NCI-H146 treated with DMSO at 0.1 percent for 48 hours (cell line): ENCODE measurements around the gene ICAM2.

Experiments
- DNase-seq: peaks from one replicate; lab custom pipeline; 2025; ENCODE audit not compliant: unreplicated experiment; lab: John Stamatoyannopoulos, UW

ICAM2 gene

GRCh38 chr17:63976702-63977101 lies 43.7 kb downstream of the ICAM2 start:
- DNase-seq = no peak

- no peak for DNase-seq
Measured at GRCh38 chr17:63975541-63976092, 44.8 kb downstream of the ICAM2 start.

- DNase-seq = no peak
Measured at GRCh38 chr17:63974594-63975192, 45.7 kb downstream of the ICAM2 start.

- DNase-seq = no peak
Measured at GRCh38 chr17:63973930-63974593, 46.4 kb downstream of the ICAM2 start.

GRCh38 chr17:63973247-63973646 lies 47.2 kb downstream of the ICAM2 start:
- no peak for DNase-seq

GRCh38 chr17:63972796-63973195 lies 47.6 kb downstream of the ICAM2 start, which contains the start of gene SCN4A:
TSS of gene SCN4A (minus strand) at chr17:63972918. CDS start at chr17:63972841, 77 bp downstream.
- DNase-seq = no peak

GRCh38 chr17:63969278-63969677 lies 51.2 kb downstream of the ICAM2 start:
- DNase-seq = no peak

GRCh38 chr17:63967953-63968352 lies 52.5 kb downstream of the ICAM2 start:
- no peak for DNase-seq

- DNase-seq = no peak
Measured at GRCh38 chr17:63966646-63967264, 53.7 kb downstream of the ICAM2 start.

GRCh38 chr17:63963123-63963522 lies 57.3 kb downstream of the ICAM2 start:
- DNase-seq = no peak

GRCh38 chr17:63962298-63962744 lies 58.1 kb downstream of the ICAM2 start:
- DNase-seq = no peak

- DNase-seq = peak; percentile 38
Measured at GRCh38 chr17:63961355-63962212, 58.8 kb downstream of the ICAM2 start.

- no peak for DNase-seq
Measured at GRCh38 chr17:63960430-63960829, 60.0 kb downstream of the ICAM2 start.

- no peak for DNase-seq
Measured at GRCh38 chr17:63960006-63960405, 60.4 kb downstream of the ICAM2 start.

- no peak for DNase-seq
Measured at GRCh38 chr17:63956296-63956920, 64.0 kb downstream of the ICAM2 start.

GRCh38 chr17:63955791-63956190 lies 64.6 kb downstream of the ICAM2 start:
- no peak for DNase-seq

- no peak for DNase-seq
Measured at GRCh38 chr17:63955232-63955631, 65.2 kb downstream of the ICAM2 start.

- no peak for DNase-seq
Measured at GRCh38 chr17:63954402-63955063, 65.9 kb downstream of the ICAM2 start.
